WTC11 (cell line): Measurements from ENCODE around the gene TRAPPC4. TPM values are rescaled to one million over a fixed set of nuclear protein-coding genes. Genes with fewer than 3 reads are reported as not detected.
"Not testable (repeated sequence)": the region's sequence is repeated elsewhere in the genome, so short reads cannot be mapped to it uniquely, and the experiment has no call there.

Experiments
- ATAC-seq: fragments of 200-7000 bp; cut with Tn5 transposase; 2 replicates; pipeline ENCODE4 v1.10.0; 2021; ENCODE audit warnings: mild to moderate bottlenecking, moderate library complexity
- CTCF ChIA-PET: fragments of 300-600 bp; sonication (Branson Sonifier 250); formaldehyde crosslinking; loops from one replicate; lab custom pipeline; 2021; ENCODE audit warnings: antibody characterized with exemption; lab: Charles Lee
- POLR2A ChIA-PET: fragments of 350-600 bp; sonication (Branson Sonifier 250); formaldehyde crosslinking; loops from one replicate; lab custom pipeline; 2021; ENCODE audit warnings: antibody characterized with exemption; lab: Charles Lee
- DNase-seq: peaks from one replicate; pipeline ENCODE4 v3.0.0; 2021; ENCODE audit warnings: low spot score
- H3K27ac Mint-ChIP-seq: 2 replicates; pipeline ENCODE4 v1.8.0; 2021; ENCODE audit warnings: mixed read lengths
- H3K27me3 Mint-ChIP-seq: 2 replicates; pipeline ENCODE4 v1.8.0; 2021; ENCODE audit warnings: low read depth, mild to moderate bottlenecking, moderate library complexity, mixed read lengths
- H3K36me3 Mint-ChIP-seq: 2 replicates; pipeline ENCODE4 v1.8.0; 2021; ENCODE audit warnings: mixed read lengths
- H3K4me1 Mint-ChIP-seq: 2 replicates; pipeline ENCODE4 v1.8.0; 2022; ENCODE audit warnings: mixed read lengths
- H3K4me3 Mint-ChIP-seq: 2 replicates; pipeline ENCODE4 v1.8.0; 2021; ENCODE audit warnings: mild to moderate bottlenecking, moderate library complexity, mixed read lengths
- H3K9me3 Mint-ChIP-seq: 2 replicates; pipeline ENCODE4 v1.8.0; 2021; ENCODE audit warnings: mixed read lengths
- CBFB ChIP-seq: sonication (generic); formaldehyde crosslinking; IDR thresholded peaks from 2 replicates; pipeline ENCODE4 v1.8.1; 2022; ENCODE audit warnings: mild to moderate bottlenecking, low read depth, missing genetic modification reagents
- CREM ChIP-seq: sonication (generic); formaldehyde crosslinking; IDR thresholded peaks from 2 replicates; pipeline ENCODE4 v1.8.1; 2022; ENCODE audit warnings: mild to moderate bottlenecking, missing genetic modification reagents, moderate library complexity
- ELF4 ChIP-seq: sonication (generic); formaldehyde crosslinking; IDR thresholded peaks from 2 replicates; pipeline ENCODE4 v1.8.1; 2022; ENCODE audit warnings: low read depth, mild to moderate bottlenecking, moderate library complexity, missing genetic modification reagents
- FOXJ3 ChIP-seq: sonication (generic); formaldehyde crosslinking; IDR thresholded peaks from 2 replicates; pipeline ENCODE4 v1.9.0; 2021; ENCODE audit warnings: missing genetic modification reagents, mild to moderate bottlenecking, borderline replicate concordance
- FOXP4 ChIP-seq: sonication (generic); formaldehyde crosslinking; IDR thresholded peaks from 2 replicates; pipeline ENCODE4 v1.8.0; 2022; ENCODE audit warnings: mild to moderate bottlenecking, missing genetic modification reagents
- JAZF1 ChIP-seq: fragments of 250-450 bp; sonication (Bioruptor Pico); IDR thresholded peaks from 2 replicates; pipeline ENCODE4 v1.9.0; 2021; ENCODE audit warnings: moderate library complexity, mild to moderate bottlenecking, inconsistent platforms
- KAT7 ChIP-seq: sonication (generic); formaldehyde crosslinking; IDR thresholded peaks from 2 replicates; pipeline ENCODE4 v1.8.1; 2023; ENCODE audit warnings: missing genetic modification reagents, mild to moderate bottlenecking, borderline replicate concordance
- MAX ChIP-seq: sonication (generic); formaldehyde crosslinking; IDR thresholded peaks from 2 replicates; pipeline ENCODE4 v1.8.0; 2022; ENCODE audit warnings: mild to moderate bottlenecking, missing genetic modification reagents
- OVOL2 ChIP-seq: fragments of 250-450 bp; sonication (Bioruptor Pico); IDR thresholded peaks from 2 replicates; pipeline ENCODE4 v1.9.0; 2021; ENCODE audit warnings: mild to moderate bottlenecking, borderline replicate concordance
- SOX15 ChIP-seq: fragments of 250-450 bp; sonication (Bioruptor Pico); IDR thresholded peaks from 2 replicates; pipeline ENCODE4 v1.9.0; 2021; ENCODE audit warnings: mild to moderate bottlenecking
- TP53 ChIP-seq: sonication (generic); formaldehyde crosslinking; IDR thresholded peaks from 2 replicates; pipeline ENCODE4 v1.8.1; 2023; ENCODE audit warnings: mild to moderate bottlenecking, missing genetic modification reagents
- USF1 ChIP-seq: sonication (generic); formaldehyde crosslinking; IDR thresholded peaks from 2 replicates; pipeline ENCODE4 v1.8.0; 2022; ENCODE audit warnings: mild to moderate bottlenecking, missing genetic modification reagents
- USF2 ChIP-seq: sonication (generic); formaldehyde crosslinking; IDR thresholded peaks from 2 replicates; pipeline ENCODE4 v1.8.1; 2023; ENCODE audit warnings: mild to moderate bottlenecking, missing genetic modification reagents, moderate library complexity
- ZNF138 ChIP-seq: sonication (generic); formaldehyde crosslinking; conservative IDR thresholded peaks from 2 replicates; pipeline ENCODE4 v1.8.1; 2022; ENCODE audit warnings: mild to moderate bottlenecking, moderate library complexity, missing genetic modification reagents
- total RNA-seq: library from RNA; stranded (reverse); gene quantifications from 3 replicates; pipeline ENCODE4 v1.2.3, GENCODE V29; 2021

TRAPPC4 gene
- total RNA-seq, 1 experiment from 2014 or later, result 75.7 TPM

GRCh38 chr11:118979434-118979833 is 39.1 kb upstream of the TRAPPC4 start:
- peaks cover 12% of the 10 kb centered on the region for H3K4me1 Mint-ChIP-seq
- peak; percentile 68 for ATAC-seq
- TF ChIP-seq CREM (CRISPR knock-in tag) (no peak), FOXP4 (CRISPR knock-in tag) (no peak), KAT7 (CRISPR knock-in tag) (no peak), USF2 (CRISPR knock-in tag) (no peak), OVOL2 (CRISPR knock-in tag) (no peak), SOX15 (no peak), ELF4 (no peak), JAZF1 (CRISPR knock-in tag) (no peak), MAX (CRISPR knock-in tag) (no peak), TP53 (CRISPR knock-in tag) (no peak)
- no peak overlapping the region for H3K27ac Mint-ChIP-seq
- ChIA-PET POLR2A (no interaction called here), CTCF (interaction anchor here (0.5 to 1.1 kb wide), 3 partner anchors 14 to 337 kb away, joined by 3 to 4 read pairs (median 3); no protein-coding TSS in a partner anchor)
- no peaks in the 10 kb centered on the region for H3K9me3 Mint-ChIP-seq
- peak; percentile 41 for DNase-seq
- H3K4me3 Mint-ChIP-seq, result no peak overlapping the region
- peaks cover 9% of the 10 kb centered on the region for H3K27me3 Mint-ChIP-seq
- no peaks in the 10 kb centered on the region for H3K36me3 Mint-ChIP-seq

- ATAC-seq, result peak; percentile 70
- DNase-seq, result peak; percentile 51
- no peaks in the 10 kb centered on the region for H3K36me3 Mint-ChIP-seq
- peaks cover 12% of the 10 kb centered on the region for H3K4me1 Mint-ChIP-seq
- no peak overlapping the region for H3K27ac Mint-ChIP-seq
- H3K4me3 Mint-ChIP-seq, result no peak overlapping the region
- ChIA-PET CTCF (interaction anchor here (0.5 to 2.3 kb wide), 4 partner anchors 9 to 338 kb away, joined by 3 to 5 read pairs (median 3); no protein-coding TSS in a partner anchor), POLR2A (no interaction called here)
- H3K27me3 Mint-ChIP-seq, result peaks cover 9% of the 10 kb centered on the region
- TF ChIP-seq MAX (CRISPR knock-in tag) (peak; percentile 77), ZNF138 (no peak), CBFB (CRISPR knock-in tag) (no peak), USF1 (CRISPR knock-in tag) (peak; percentile 34; the same call in 1 of the 2 replicates), USF2 (CRISPR knock-in tag) (no peak), FOXJ3 (CRISPR knock-in tag) (no peak)
- no peaks in the 10 kb centered on the region for H3K9me3 Mint-ChIP-seq
Observed at GRCh38 chr11:118980191-118980881, 38.2 kb upstream of the TRAPPC4 start.

- H3K36me3 Mint-ChIP-seq, H3K27ac Mint-ChIP-seq, ATAC-seq, POLR2A ChIA-PET, H3K9me3 Mint-ChIP-seq, H3K4me3 Mint-ChIP-seq, H3K27me3 Mint-ChIP-seq, DNase-seq: not testable (repeated sequence)
- H3K4me1 Mint-ChIP-seq, result peaks cover 17% of the 10 kb centered on the region
- CTCF ChIA-PET, result interaction anchor here (2.0 kb wide), 1 partner anchor 28 kb away, joined by 5 read pairs; the partner anchor contains the start of gene UPK2
Observed at GRCh38 chr11:118984337-118984736, 34.2 kb upstream of the TRAPPC4 start.
